Activated CD8-positive, alpha-beta memory T cell treated with anti-CD3 and anti-CD28 coated beads, Interleukin-2, amount 10 ng/mL, durations not matched to agents 7 days and 5 days (primary cell): ENCODE measurements around the gene FAM156B. TPM values are rescaled to one million over a fixed set of nuclear protein-coding genes. Genes with fewer than 3 reads are reported as not detected.
"Not testable (repeated sequence)": the region's sequence is repeated elsewhere in the genome, so short reads cannot be mapped to it uniquely, and the experiment has no call there.

ENCODE experiments used
- ATAC-seq: fragments of 150-1000 bp; cut with Tn5 transposase; one replicate; pipeline ENCODE4 v1.10.0; 2021; ENCODE audit warnings: moderate library complexity
- CTCF ChIA-PET: fragments of 350-600 bp; sonication (Branson Sonifier 250); formaldehyde crosslinking; loops from one replicate; lab custom pipeline; 2021; ENCODE audit warnings: antibody characterized with exemption; lab: Charles Lee
- DNase-seq: peaks from one replicate; pipeline ENCODE4 v3.0.0-alpha.2; 2020
- H3K27ac Mint-ChIP-seq: one replicate; pipeline ENCODE4 v1.8.0; 2021; ENCODE audit warnings: mild to moderate bottlenecking, mixed read lengths
- H3K27me3 Mint-ChIP-seq: one replicate; pipeline ENCODE4 v1.8.0; 2021; ENCODE audit warnings: mixed read lengths
- H3K36me3 Mint-ChIP-seq: one replicate; pipeline ENCODE4 v1.8.0; 2021; ENCODE audit warnings: mild to moderate bottlenecking, mixed read lengths
- H3K4me1 Mint-ChIP-seq: one replicate; pipeline ENCODE4 v1.8.0; 2021; ENCODE audit warnings: mixed read lengths
- H3K4me3 Mint-ChIP-seq: one replicate; pipeline ENCODE4 v1.8.0; 2021; ENCODE audit warnings: mild to moderate bottlenecking, moderate library complexity, mixed read lengths
- H3K9me3 Mint-ChIP-seq: one replicate; pipeline ENCODE4 v1.8.0; 2022; ENCODE audit warnings: low read depth, mixed read lengths
- total RNA-seq, 2 experiments: library from RNA; stranded (reverse); gene quantifications; one replicate each; pipeline ENCODE4 v1.2.3, GENCODE V29; 2021

The FAM156B gene
- total RNA-seq, 2 experiments from 2014 or later: 13.3 to 20.2 TPM

DNA sequence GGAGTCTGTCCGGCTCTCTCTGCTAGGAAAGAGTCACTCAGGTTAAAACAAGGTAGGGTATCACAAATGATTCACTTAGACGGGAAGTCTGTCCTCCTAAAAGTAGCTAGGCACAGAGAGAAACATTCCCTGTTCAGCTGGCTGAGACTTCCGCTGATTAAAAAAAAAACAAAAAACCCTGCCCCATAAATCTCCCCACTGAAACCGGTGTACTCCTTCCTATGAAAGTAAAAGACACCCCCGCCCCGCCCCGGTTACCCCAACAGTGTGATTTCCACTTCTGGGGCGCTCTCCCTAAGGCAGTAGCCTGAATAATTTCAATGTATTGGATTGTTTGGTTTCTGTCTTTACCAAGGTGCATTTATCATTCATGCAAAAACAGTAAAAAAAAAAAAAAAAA lies 692 bp upstream of the FAM156B start:
- H3K4me1 Mint-ChIP-seq, H3K27me3 Mint-ChIP-seq, H3K4me3 Mint-ChIP-seq, H3K36me3 Mint-ChIP-seq, CTCF ChIA-PET, H3K27ac Mint-ChIP-seq, DNase-seq, H3K9me3 Mint-ChIP-seq: not testable (repeated sequence)
- ATAC-seq: peak; percentile 13

DNA sequence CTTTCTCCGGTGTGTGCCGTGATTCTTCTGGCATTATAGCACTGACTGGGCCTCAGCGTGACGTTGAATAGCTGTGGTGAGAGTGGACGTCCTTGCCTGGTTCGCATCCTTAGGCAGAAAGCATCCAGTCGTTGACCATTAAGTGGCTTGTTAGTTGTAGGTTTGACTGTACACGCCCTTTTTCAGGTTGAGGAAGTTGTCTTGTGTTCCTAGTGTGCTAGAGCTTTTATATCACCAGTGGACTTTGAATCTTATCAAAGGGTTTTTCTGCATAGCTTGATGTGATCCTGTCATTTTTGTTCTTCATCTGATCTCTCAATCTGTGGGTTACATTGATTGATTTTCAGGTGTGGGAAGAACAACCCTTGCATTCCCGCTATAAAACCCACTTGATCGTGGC lies 8.4 kb downstream of the FAM156B start:
- DNase-seq, H3K4me1 Mint-ChIP-seq, H3K27ac Mint-ChIP-seq, H3K9me3 Mint-ChIP-seq, CTCF ChIA-PET, H3K4me3 Mint-ChIP-seq, ATAC-seq, H3K36me3 Mint-ChIP-seq, H3K27me3 Mint-ChIP-seq: not testable (repeated sequence)

- H3K4me1 Mint-ChIP-seq, ATAC-seq, H3K27ac Mint-ChIP-seq, H3K27me3 Mint-ChIP-seq, H3K36me3 Mint-ChIP-seq, CTCF ChIA-PET, H3K4me3 Mint-ChIP-seq, DNase-seq, H3K9me3 Mint-ChIP-seq: not testable (repeated sequence)
Measured at GRCh38 chrX:52906072-52906471, 8.9 kb downstream of the FAM156B start.

GRCh38 chrX:52907137-52907536 lies 10.0 kb downstream of the FAM156B start:
- H3K9me3 Mint-ChIP-seq, ATAC-seq, H3K36me3 Mint-ChIP-seq, H3K4me3 Mint-ChIP-seq, CTCF ChIA-PET, H3K4me1 Mint-ChIP-seq, H3K27ac Mint-ChIP-seq, DNase-seq, H3K27me3 Mint-ChIP-seq: not testable (repeated sequence)

DNA sequence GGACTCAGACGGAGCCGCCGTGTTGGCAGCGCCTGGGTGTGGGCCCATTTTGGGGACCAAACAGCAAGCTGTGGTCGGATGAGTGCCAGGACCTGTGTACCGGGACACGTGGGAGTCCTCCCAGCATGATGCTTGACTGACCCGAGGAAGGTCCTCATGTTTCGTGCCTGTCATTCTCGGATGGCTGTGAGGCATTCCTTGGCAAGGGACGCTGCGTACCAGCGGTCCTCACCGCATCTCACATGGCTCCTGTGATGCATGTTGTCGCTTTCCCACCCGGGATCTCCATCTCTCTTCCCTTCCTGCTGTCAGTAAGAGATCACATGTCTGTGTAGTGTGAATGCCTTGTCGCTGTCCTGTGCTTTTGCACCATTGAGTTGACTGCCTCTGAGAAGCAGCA lies 10.8 kb downstream of the FAM156B start:
- H3K36me3 Mint-ChIP-seq, H3K4me1 Mint-ChIP-seq, CTCF ChIA-PET, H3K27ac Mint-ChIP-seq, ATAC-seq, H3K27me3 Mint-ChIP-seq, DNase-seq, H3K9me3 Mint-ChIP-seq, H3K4me3 Mint-ChIP-seq: not testable (repeated sequence)

DNA sequence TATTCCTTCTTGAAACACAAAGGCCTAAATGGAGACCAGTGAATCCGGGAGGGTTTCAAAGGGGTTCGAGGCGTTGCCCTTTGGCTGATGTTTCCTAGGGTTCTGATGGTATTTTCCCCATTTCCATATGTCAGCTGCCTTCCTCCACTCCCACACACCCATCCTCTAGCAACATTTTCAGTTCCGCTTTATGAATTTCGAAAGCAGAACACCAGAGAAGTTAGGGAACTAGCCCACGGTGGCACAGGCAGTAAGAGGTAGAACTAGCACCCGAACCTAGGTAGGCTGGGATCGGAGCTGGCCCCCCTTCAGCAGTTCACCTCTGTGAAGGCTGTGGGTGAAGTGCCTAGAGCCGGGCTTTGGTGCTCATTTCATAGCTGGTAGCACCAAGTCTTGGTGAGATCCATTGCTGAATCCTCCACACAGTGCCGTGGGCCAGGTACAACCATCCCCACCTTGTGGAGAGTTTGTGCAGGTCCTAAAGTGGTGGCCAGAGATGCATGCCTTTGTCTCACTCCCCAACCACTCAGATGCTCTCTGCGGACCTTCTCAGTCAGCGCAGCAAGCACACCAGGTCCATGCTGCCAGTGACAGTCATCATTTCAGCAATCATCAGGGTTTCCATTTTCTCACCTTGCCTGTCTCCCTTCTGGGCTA lies 12.3 kb downstream of the FAM156B start:
- DNase-seq, H3K4me3 Mint-ChIP-seq, H3K9me3 Mint-ChIP-seq, ATAC-seq, H3K27ac Mint-ChIP-seq, CTCF ChIA-PET, H3K27me3 Mint-ChIP-seq, H3K36me3 Mint-ChIP-seq, H3K4me1 Mint-ChIP-seq: not testable (repeated sequence)

DNA sequence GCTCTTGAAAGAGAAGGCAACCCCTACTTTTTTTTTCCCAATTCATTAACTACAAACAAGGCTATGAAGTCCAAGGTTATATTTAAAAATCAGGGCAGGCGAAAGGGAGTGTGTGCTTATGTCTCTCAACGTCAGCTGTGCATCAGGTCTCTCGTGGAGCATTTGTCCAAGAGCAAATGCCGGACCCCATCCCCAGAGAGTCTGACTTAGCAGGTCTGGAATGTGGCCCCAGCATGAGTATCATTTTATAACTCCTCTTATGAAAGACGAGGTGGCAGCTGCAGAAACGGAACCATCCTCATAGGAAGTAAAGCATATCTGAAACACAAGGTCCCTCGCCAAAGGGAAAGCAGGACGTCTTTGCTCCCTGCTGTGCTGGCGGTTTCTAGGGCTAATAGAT lies 16.6 kb downstream of the FAM156B start:
- CTCF ChIA-PET, H3K4me3 Mint-ChIP-seq, H3K36me3 Mint-ChIP-seq, H3K9me3 Mint-ChIP-seq, H3K27ac Mint-ChIP-seq, ATAC-seq, H3K4me1 Mint-ChIP-seq, DNase-seq, H3K27me3 Mint-ChIP-seq: not testable (repeated sequence)

DNA sequence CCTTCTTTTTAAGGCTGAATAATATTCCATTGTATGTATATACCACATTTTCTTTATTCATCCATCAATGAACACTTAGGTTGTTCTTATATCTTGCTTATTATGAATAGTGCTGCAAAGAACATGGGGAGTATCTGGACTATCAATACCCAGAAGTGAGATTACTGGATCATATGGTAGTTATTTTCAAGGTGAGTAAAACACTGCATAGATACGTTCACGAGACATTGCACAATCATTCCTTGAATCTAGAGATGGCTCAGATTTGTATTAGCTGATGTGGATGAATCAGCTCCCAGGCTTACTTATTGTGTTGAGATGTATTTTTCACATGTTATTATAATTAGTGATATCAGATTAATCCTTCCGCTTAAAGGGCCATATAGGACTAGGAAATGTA lies 17.6 kb downstream of the FAM156B start:
- H3K4me3 Mint-ChIP-seq, DNase-seq, H3K27me3 Mint-ChIP-seq, CTCF ChIA-PET, H3K9me3 Mint-ChIP-seq, H3K36me3 Mint-ChIP-seq, ATAC-seq, H3K27ac Mint-ChIP-seq, H3K4me1 Mint-ChIP-seq: not testable (repeated sequence)

DNA sequence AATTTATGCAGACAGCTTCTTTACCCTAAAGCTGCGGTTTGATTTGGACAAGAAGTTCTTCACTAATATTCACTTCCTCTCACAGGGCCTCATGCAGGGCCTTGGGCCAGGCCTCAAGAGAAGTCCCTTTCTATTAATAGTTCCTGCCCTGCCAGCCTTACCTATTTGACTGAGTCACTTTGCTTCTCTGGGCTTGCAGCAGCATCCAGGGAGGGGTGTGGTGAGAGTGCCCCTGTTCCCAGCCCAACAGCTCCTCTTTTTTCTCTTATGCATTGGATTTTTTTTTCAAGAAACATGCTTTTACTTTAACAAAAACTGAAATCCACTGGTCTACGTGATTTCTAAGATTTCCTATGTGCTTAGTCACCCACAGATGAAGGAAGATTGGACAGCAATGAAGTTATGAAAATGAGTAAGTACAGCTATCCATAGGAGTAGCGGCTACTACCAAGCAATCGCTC lies 26.7 kb downstream of the FAM156B start:
- no peak overlapping the region for H3K4me3 Mint-ChIP-seq
- DNase-seq (no peak), ATAC-seq (no peak)
- CTCF ChIA-PET: interaction anchor here (1.0 kb wide), 1 partner anchor 10 kb away, joined by 3 read pairs; no protein-coding TSS in a partner anchor
- H3K27ac Mint-ChIP-seq: no peak overlapping the region
- peaks cover 13% of the 10 kb centered on the region for H3K27me3 Mint-ChIP-seq
- H3K9me3 Mint-ChIP-seq: no peaks in the 10 kb centered on the region
- peaks cover 16% of the 10 kb centered on the region for H3K4me1 Mint-ChIP-seq
- H3K36me3 Mint-ChIP-seq: no peaks in the 10 kb centered on the region

DNA sequence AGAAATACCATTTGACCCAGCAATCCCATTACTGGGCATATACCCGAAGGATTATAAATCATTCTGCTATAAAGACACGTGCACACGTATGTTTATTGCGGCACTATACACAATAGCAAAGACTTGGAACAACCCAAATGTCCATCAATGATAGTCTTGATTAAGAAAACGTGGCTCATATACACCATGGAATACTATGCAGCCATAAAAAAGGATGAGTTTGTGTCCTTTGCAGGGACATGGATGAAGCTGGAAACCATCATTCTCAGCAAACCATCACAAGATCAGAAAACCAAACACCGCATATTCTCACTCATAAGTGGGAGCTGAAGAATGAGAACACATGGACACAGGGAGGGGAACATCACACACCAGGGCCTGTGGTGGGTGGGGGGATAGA lies 33.1 kb downstream of the FAM156B start:
- H3K27ac Mint-ChIP-seq, H3K9me3 Mint-ChIP-seq, H3K4me3 Mint-ChIP-seq, DNase-seq, CTCF ChIA-PET, H3K36me3 Mint-ChIP-seq, ATAC-seq: not testable (repeated sequence)
- peaks cover 15% of the 10 kb centered on the region for H3K4me1 Mint-ChIP-seq
- peaks cover 19% of the 10 kb centered on the region for H3K27me3 Mint-ChIP-seq

- Mint-ChIP-seq H3K27ac (no peak overlapping the region), H3K27me3 (peaks cover 8% of the 10 kb centered on the region), H3K36me3 (no peaks in the 10 kb centered on the region), H3K4me3 (no peak overlapping the region), H3K4me1 (peaks cover 14% of the 10 kb centered on the region), H3K9me3 (no peaks in the 10 kb centered on the region)
- DNase-seq (no peak), ATAC-seq (no peak)
- CTCF ChIA-PET: interaction anchor here (1.0 kb wide), 1 partner anchor 10 kb away, joined by 3 read pairs; no protein-coding TSS in a partner anchor
Measured at GRCh38 chrX:52933213-52933612, 36.1 kb downstream of the FAM156B start.

DNA sequence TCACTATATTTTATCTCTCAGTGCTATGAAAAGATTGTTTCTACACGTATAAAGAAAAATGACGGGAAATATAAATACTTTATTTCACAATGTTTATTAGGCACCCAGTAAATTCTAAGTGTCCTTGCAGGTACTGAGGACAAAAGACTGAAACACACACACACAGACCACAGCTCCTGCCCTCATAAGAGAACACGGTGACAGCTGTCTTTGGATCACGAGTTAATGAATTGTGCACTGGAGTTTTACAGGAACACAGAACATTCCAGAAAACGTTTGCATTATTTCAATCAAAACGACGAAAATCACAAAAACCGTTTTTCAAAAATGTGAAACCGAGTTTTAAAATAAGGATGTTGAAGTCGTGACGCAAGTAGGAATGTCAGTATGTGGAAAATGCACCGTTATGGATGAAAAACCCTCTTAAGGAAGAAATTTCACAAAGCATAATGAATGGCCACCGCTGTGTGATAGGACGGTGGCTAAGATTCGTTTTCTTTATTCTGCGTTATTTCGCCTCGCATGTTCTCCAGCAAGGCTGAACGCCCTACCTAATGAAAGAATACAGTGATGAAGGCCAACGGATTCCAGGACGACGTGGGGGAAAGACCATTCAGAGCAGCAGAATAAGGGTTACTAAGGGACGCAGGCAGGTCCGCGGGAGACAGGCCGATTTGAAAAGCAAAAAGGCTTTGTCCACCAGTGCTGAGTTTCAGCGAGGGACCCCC lies 37.0 kb downstream of the FAM156B start:
- Mint-ChIP-seq H3K4me3 (peak overlapping the region; percentile 91), H3K36me3 (no peaks in the 10 kb centered on the region), H3K27me3 (peaks cover 5% of the 10 kb centered on the region), H3K9me3 (no peaks in the 10 kb centered on the region), H3K4me1 (peaks cover 14% of the 10 kb centered on the region), H3K27ac (peak overlapping the region; percentile 99)
- DNase-seq (no peak), ATAC-seq (no peak)
- CTCF ChIA-PET: interaction anchor here (1.0 kb wide), 1 partner anchor 11 kb away, joined by 3 read pairs; no protein-coding TSS in a partner anchor

GRCh38 chrX:52934704-52935469 lies 37.8 kb downstream of the FAM156B start:
- CTCF ChIA-PET: no interaction called here
- peak overlapping the region; percentile 99 for H3K27ac Mint-ChIP-seq
- peak; percentile 97 for ATAC-seq
- H3K36me3 Mint-ChIP-seq: no peaks in the 10 kb centered on the region
- H3K27me3 Mint-ChIP-seq: no peaks in the 10 kb centered on the region
- H3K9me3 Mint-ChIP-seq: no peaks in the 10 kb centered on the region
- H3K4me1 Mint-ChIP-seq: peaks cover 14% of the 10 kb centered on the region
- H3K4me3 Mint-ChIP-seq: peak overlapping the region; percentile 91
- peak; percentile 95 for DNase-seq
